HG03025 (cell line): ENCODE results near the gene USP25.

ENCODE experiments used
- ATAC-seq: cut with Tn5 transposase; IDR thresholded peaks from one replicate; pipeline ENCODE4 v1.9.1; 2021; ENCODE audit warnings: mild to moderate bottlenecking, moderate library complexity; ENCODE audit not compliant: unreplicated experiment, low FRiP score

Gene USP25

DNA sequence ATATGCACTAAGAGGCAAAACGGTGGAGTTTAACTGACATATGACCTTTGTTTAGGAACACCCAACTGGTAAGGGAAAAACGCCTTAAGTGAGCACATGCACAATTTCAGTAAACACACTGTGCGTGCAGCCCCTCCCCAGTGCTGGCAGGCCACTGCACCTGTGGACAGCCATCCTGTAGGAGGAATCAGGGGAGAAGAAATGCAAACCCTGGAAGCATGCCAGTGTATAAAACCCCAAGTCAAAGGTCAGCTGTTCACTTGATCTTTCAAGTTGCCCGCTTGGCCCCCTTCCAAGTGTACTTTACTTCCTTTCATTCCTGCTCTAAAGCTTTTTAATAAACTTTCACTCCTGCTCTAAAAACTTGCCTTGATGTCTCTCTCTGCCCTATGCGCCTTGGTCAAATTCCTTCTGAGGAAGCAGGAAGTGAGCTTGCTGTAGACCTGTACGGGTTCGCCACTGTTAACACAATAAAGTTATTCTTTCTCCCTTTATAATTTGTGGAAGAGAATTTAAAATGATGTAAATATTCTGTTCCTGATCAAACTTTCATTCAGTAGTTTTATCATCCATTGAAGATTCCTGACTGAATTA is 31.8 kb downstream of the USP25 start:
- ATAC-seq, result no peak

DNA sequence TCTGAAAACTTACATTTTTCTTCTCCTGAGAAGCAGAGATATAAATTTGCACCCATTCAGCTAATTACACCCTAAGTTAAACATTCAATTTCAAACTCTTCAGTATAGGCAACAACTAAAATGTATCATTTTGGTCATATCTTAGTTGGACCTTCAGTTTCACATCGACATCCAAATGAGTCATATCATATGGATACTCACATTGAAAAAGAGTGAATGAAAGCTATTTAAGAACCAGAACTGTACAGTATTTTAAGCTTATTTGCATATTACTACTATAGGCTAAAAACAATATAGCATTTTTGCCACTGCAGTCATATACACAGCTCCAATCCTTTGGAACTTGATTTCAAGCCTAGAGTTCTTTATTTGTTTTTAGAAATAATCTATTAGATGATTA is 33.6 kb downstream of the USP25 start:
- ATAC-seq, result no peak

DNA sequence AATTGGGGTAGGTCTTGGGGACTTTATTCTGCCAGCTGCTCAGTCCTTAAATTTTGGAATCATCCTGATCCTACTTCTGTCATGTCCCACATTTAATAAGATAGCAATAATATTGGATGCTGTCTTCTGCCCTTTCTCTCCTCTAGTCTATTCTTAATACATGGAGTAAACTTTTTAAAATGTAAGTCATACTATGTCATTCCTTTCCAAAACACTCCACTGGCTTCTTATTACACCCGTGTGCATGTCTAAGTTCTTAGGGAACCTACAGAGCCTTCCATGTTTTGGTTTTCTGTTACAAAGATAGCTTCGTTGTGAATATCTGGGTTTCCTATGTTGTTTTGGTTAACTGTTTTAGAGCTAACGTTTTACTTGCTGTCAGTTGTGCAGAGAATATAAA is 35.1 kb downstream of the USP25 start:
- no peak for ATAC-seq

DNA sequence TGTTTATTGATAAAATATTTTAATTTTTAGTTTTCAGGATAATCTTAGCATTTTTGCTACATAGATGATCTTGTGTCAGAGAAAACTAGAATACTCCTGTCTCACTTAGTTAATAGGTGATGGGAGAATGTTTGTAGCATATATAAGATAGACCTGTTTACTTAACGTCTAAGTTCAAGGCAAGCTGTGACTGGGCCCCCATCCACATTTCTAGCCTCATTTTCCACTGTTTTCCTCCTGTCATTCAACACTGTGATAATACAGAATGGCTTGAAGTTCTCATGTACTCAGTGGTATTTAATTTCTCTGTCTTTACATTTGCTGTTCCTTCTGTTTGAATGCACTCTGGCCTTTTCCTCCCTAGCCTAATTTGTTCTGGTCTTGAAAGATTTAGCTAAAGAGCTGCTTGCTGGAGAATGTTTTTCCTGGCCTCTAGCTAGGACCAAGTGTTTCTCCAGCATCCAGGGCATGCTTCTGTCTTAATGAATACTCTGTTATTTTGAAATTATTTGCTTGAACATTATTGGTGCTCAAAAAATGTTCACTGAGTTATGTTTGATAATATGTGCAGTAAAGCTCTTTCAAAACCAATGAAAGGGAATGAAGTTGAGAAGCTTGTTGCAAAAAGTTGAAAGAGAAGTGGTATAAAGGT is 37.3 kb downstream of the USP25 start:
- ATAC-seq, result no peak

DNA sequence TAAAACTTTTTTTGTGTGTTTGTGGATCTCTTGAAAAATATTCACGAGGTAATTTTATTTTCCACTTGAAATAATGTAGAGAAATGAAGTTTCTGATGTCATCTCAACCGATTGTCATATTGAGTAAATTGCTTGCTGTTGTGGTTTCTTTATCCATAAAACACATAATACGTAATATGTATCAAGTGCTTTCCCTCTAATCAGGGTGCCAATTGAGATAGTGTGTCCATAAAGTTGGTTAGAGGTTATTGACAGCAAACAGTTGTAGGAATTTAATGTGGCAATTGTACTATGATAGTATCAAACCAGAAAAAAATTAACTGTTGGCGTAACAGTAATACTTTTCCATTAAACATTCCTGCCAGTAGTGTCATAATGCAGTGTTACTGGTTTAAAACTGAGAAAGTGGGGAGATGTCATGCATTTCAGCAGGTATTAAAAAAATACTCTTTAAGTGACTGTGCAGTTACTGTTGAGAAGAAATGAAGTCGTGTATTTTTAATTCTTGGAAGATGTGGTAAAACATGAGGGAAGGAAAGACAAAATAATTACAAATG is 38.3 kb downstream of the USP25 start:
- no peak for ATAC-seq

DNA sequence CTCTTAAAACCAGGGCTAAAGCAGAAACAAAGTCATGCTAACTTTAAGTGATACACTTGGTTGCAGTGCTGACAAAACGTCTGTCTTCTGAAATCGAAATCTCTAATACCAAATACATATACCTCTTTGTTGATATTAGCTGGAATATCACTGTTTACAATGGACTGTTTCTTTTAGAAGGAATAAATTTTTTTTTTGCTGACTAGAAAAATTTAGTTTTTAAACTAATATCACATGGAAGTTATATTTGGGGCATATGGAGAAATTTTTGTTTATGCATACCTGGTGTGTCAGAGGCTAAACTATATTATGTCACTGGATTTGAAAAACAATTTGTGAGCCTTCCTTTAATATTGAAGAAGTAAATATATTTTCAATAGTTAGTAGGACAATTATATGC is 39.1 kb downstream of the USP25 start:
- ATAC-seq, result no peak

GRCh38 chr21:15771311-15771710 is 41.5 kb downstream of the USP25 start:
- ATAC-seq, result no peak

GRCh38 chr21:15772654-15773053 is 42.9 kb downstream of the USP25 start:
- no peak for ATAC-seq

DNA sequence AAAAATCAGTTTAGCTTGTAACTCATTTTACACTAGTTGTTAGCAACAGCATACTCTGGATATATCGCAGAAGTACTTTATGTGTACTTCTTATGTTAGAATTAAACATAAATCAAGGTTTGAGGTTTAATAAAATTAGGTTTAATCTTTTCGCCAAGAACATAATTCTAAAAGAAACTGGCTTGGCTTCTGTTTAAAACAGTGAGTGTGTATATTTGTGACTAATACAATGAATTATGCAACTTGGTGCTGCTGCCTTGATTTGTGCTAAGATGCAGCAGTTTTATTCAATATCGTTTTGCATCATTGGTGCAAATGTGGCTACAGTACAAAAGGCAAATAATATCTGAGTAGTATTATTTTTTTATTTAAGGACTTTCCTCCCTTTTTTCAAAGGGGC is 44.8 kb downstream of the USP25 start:
- no peak for ATAC-seq

DNA sequence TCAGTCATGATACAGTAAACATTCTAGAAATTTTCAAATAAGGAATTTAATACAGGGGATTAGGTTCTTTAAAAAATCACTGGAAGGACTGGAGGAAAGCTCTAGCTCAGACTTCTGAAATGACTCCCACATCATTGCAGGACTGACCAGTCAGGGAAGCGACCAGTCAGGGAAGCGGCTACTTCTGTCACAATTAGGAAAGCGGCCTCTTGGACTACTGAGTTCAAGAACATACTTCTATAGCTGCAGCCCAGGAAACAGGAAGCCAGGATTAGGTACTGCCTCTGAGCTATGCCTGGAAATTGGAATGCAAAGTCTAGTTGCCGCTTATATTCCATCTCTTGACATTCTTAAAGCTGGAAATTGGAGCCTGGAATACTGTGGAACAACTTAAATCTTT is 45.5 kb downstream of the USP25 start:
- no peak for ATAC-seq

DNA sequence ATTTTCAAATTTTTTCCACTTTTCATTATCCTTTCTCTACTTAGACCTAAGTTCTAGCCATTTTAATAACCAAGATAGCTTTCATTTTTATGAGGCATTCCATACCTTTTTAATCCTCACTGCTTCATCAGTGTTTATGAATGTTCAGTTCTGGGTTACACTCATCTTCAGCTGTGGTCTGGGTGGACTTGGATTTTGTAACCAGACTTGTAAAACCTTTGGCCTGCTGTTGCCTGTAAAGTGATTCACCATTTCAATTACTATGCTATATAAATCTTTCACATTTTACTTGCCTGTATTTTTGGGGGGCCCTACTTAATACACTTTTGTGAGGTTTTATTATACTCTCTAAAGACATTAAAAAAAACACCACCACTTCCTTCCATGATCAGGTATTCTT is 46.2 kb downstream of the USP25 start:
- no peak for ATAC-seq

- ATAC-seq, result no peak
These were observed 47.0 kb downstream of the USP25 start for GRCh38 chr21:15776818-15777217.

DNA sequence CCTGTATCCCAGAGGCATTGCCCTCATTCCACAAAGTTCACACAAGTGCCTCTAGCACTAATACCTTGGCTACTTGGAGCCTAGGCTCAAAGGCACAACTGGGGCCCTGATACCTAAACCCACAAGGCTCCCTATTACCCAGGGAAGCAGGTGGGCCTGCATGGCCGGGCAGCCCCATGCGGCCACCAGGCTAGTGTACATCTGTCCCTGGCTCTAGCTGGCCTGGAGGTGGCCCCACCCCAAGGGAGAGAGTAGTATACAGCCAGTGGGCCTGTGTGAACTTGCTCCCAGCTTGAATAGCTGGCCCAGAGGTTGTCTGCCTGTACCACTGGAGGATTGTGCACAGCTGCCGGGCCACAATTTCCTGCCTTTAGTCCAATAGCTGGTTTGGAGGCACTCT is 52.2 kb downstream of the USP25 start:
- no peak for ATAC-seq

- ATAC-seq, result no peak
These were observed 59.2 kb downstream of the USP25 start for GRCh38 chr21:15788847-15789523.

DNA sequence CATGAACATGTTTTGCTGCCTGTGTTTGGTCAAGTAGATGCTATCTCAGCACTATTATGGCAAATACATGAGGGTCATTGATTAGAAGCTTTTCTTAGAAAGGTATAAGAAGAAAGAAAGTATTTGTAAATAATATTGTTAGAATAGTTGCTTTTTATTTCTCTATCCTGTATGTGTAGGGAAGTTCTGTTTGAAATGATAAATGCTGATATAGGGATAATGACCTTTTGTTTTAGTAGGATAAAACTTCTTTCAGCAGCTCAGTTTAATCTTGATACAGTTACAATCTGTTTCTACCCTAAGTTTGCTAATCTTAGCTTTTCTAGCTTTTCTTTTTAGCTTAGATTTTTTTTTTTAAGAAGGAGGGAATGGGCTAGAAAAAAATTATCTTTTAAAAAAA is 63.3 kb downstream of the USP25 start:
- ATAC-seq, result no peak

- no peak for ATAC-seq
These were observed 63.9 kb downstream of the USP25 start for GRCh38 chr21:15793550-15794235.

DNA sequence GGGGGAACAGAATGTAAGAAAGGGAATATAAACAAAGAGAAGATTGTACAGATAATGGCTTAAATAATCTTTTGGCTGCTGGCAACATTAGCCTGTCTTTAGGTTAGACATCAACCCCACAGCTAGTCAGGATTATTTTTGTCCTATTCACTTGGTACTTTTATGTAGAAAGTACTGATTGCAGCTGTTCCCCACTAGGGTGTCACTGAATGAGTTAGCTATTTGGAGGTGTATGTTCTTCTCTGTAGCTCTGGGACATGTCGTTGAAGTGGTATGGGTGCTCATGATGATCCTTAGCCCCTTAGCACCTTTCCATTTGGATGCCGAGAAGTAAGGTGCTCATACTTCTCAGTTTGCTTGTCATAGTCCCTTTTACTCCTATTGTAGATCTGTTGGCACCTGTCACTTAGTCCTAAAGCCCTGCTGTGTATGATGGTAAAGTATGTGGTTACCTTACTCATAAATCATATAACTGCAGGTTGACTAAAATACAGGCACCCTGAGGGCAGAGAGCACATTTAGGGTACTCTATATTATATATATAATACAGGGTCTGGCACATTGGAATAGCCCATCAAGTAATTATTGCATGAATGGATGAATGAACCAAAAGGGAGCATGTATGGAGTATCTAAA is 64.6 kb downstream of the USP25 start:
- no peak for ATAC-seq

GRCh38 chr21:15795533-15795932 is 65.8 kb downstream of the USP25 start:
- no peak for ATAC-seq

- no peak for ATAC-seq
These were observed 68.0 kb downstream of the USP25 start for GRCh38 chr21:15797577-15798363.

DNA sequence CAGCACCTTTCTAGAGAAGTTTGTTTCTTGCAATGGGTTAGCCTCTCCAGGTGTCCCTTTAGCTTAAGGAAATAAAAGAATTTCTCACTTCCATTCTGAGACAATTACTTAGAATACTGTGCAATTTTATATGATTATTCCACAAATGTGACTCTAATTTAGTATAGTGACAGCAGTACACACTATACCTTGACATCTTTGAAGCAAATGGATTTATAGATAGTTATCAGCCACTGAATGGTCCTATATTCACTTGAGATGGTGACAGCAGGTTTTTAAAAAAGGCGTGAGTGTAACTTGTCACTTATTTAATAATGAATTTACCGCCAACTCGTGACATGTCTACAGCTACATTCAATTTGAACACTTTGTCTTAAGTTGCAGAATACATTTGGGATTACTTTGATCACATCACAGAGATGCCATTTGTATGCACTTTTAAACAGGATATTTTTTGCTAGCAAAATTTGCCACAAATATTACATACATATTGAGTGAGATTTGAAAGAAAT is 71.6 kb downstream of the USP25 start:
- no peak for ATAC-seq
